Retinal pigment epithelial cell (primary cell): ENCODE results near the gene RABL6.
A peak's percentile ranks its signal among the peaks of the same experiment; 100 is the strongest.

Experiments used
- DNase-seq: peaks from one replicate; pipeline ENCODE4 v3.0.0-alpha.2; 2010; ENCODE audit warnings: low read depth
- H3K4me3 ChIP-seq: 2 replicates; pipeline ENCODE4 v1.5.1; 2011; ENCODE audit warnings: mild to moderate bottlenecking, low read length, control low read depth, moderate library complexity
- TF ChIP-seq, protein P1 (sequence below): conservative IDR thresholded peaks from 2 replicates; pipeline ENCODE4 v1.5.1; 2011; ENCODE audit warnings: low read depth, low read length, control low read depth, inconsistent platforms

Gene RABL6

DNA sequence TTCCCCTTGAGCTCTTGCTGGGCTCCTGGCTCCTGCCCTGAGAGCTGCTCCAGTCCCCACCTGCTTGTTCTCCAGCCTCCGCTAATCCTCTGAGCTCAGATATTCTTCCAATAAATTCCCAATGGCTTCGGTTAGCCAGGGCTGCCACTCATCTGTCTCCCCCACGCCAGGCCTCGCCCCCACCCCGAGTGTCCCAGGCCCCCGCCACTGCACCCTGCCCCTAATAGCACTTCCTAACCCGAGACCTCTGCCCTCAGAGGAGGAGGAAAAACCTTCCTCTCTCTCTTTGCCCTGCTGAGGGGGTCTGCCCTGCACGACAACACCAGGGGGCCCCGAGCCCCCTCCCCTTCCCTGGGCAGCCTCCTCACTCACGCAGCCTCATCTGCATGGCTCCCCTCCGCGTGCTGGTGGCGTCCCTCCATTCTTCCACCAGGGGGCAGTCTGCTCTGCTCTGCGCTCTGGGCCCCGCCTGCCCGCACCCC lies 38.0 kb upstream of the RABL6 start:
- DNase-seq: no peak
- H3K4me3 ChIP-seq: no peak overlapping the region
- TF ChIP-seq, protein P1, sequence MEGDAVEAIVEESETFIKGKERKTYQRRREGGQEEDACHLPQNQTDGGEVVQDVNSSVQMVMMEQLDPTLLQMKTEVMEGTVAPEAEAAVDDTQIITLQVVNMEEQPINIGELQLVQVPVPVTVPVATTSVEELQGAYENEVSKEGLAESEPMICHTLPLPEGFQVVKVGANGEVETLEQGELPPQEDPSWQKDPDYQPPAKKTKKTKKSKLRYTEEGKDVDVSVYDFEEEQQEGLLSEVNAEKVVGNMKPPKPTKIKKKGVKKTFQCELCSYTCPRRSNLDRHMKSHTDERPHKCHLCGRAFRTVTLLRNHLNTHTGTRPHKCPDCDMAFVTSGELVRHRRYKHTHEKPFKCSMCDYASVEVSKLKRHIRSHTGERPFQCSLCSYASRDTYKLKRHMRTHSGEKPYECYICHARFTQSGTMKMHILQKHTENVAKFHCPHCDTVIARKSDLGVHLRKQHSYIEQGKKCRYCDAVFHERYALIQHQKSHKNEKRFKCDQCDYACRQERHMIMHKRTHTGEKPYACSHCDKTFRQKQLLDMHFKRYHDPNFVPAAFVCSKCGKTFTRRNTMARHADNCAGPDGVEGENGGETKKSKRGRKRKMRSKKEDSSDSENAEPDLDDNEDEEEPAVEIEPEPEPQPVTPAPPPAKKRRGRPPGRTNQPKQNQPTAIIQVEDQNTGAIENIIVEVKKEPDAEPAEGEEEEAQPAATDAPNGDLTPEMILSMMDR: peak; percentile 62

- TF ChIP-seq, protein P1: no peak
- no peak for DNase-seq
- no peak overlapping the region for H3K4me3 ChIP-seq
These were observed 35.8 kb upstream of the RABL6 start for GRCh38 chr9:136771907-136772415.

DNA sequence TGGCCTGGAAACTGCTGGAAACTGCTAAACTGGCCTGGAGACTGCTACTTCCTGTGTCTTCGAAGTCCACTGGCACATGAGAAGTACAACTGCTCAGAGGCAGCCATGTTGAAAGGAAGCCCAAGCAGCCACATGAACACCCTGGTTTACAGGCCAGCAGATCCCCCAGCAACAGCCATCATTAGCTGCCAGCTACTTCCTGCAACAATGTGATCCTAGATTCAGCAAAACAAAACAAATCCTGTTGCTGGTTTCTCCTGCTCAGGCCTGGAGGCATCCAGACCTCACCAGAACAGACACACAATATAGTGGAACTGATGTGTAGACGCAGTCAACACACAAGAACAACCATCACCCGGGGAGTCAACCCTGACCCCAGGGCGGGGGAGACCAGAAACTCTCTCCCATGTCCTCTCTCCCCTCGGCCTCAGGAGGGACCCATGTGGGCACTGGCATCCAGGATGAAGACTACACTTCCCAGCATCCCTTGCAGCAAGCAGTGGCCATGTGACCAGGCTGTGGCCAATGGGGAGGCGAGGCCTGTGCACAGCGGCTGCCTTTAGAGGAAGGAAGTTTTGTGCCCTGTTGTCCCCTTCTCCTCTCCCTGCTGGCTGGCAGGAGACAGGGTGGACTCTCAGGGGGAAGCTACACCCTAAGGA lies 34.2 kb upstream of the RABL6 start:
- no peak for DNase-seq
- H3K4me3 ChIP-seq: no peak overlapping the region
- TF ChIP-seq, protein P1: no peak

DNA sequence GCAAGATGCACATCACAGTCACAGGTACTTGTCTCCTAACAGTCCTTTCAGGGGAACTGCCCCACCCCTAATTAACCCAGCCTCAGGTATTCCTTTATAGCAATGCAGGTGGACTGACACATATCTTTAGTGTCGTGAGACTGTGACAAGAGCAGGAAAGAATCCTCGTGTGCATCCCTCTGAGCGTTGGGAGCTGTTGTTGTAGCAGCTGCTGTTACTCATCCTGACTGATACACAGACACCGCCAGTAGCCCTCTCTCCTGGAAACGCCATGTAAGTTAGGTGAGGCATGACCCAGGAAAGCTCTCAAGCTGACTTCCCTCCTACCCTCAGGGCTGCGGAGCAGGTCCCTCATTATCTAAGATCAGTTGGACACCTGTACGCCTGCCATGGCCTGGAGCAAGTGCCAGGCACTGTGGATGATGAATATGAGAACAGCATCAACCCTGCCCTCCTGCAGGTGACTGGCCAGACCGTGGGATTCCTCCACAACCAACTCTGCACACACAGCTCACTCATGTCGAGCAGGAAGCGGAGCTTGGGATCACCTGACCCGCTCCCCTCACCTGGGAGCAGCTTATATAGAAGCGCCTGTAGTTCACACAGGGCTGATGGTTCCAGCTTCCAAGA lies 33.2 kb upstream of the RABL6 start:
- no peak overlapping the region for H3K4me3 ChIP-seq
- TF ChIP-seq, protein P1: no peak
- no peak for DNase-seq

GRCh38 chr9:136775191-136775590 lies 32.6 kb upstream of the RABL6 start:
- no peak for DNase-seq
- TF ChIP-seq, protein P1: no peak
- no peak overlapping the region for H3K4me3 ChIP-seq

GRCh38 chr9:136776947-136777346 lies 30.8 kb upstream of the RABL6 start:
- no peak overlapping the region for H3K4me3 ChIP-seq
- no peak for DNase-seq
- TF ChIP-seq, protein P1: no peak

DNA sequence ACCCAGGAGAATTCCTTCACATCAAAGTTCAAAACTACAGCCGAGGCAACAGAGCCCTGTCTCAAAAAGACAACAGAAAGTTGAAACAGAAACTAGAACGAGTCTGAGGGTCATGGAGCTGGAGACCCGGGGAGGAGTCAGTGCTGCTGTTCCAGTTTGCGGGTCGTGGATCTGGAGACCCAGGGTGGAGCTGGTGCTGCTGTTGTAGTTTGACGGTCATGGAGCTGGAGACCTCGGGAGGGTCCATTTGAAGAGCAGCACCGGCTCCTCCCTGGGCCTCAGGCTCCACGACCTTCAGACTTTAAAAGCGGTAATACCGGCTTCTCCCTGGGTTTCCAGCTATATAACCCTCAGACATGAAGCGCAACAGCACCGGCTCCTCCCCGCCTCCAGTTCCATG lies 30.4 kb upstream of the RABL6 start:
- no peak overlapping the region for H3K4me3 ChIP-seq
- DNase-seq: no peak
- TF ChIP-seq, protein P1: no peak
